Panc1 (cell line): ENCODE data around the gene GZF1.

Source experiments
- POLR2AphosphoS5 ChIP-seq: IDR thresholded peaks from 2 replicates; pipeline ENCODE4 v1.6.1; 2012; ENCODE audit warnings: mild to moderate bottlenecking, low read depth, low read length, moderate library complexity
- TCF7L2 ChIP-seq: IDR thresholded peaks from 2 replicates; pipeline ENCODE4 v1.6.1; 2011; ENCODE audit warnings: mild to moderate bottlenecking, low read depth, low read length, inconsistent platforms
- TF ChIP-seq, protein P1 (sequence below): fragments of 450-650 bp; IDR thresholded peaks from 2 replicates; pipeline ENCODE4 v1.5.1; 2017; ENCODE audit warnings: mild to moderate bottlenecking
- TF ChIP-seq, protein P2 (sequence below), 2 experiments: IDR thresholded peaks; 2 replicates each; pipeline ENCODE4 v1.6.1; 2011 to 2012; ENCODE audit warnings: low read depth in 2 of 2, control low read depth in 1 of 2, low read length in 1 of 2, mild to moderate bottlenecking in 1 of 2, moderate library complexity in 1 of 2; ENCODE audit not compliant: insufficient read depth in 1 of 2

DNA sequence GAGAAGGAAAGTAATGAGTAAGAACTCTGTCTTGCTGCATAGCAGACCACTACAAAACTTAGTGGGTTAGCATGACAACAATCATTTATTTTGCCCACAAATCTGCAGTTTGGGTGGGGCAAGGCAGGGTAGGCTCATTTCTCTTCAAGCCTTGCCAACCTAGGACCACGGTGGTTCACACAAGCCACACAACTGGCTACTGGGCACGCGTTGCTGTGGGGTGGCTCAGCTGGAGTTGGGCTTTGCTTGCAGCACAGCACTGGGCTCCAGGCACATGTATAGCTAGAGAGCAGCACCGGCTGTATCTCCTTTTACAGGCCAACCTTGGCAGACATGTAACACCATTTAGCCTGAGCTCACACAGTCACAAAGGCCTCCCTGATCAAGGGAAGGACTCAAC, 16.0 kb upstream of the GZF1 start:
- TF ChIP-seq, protein P1, sequence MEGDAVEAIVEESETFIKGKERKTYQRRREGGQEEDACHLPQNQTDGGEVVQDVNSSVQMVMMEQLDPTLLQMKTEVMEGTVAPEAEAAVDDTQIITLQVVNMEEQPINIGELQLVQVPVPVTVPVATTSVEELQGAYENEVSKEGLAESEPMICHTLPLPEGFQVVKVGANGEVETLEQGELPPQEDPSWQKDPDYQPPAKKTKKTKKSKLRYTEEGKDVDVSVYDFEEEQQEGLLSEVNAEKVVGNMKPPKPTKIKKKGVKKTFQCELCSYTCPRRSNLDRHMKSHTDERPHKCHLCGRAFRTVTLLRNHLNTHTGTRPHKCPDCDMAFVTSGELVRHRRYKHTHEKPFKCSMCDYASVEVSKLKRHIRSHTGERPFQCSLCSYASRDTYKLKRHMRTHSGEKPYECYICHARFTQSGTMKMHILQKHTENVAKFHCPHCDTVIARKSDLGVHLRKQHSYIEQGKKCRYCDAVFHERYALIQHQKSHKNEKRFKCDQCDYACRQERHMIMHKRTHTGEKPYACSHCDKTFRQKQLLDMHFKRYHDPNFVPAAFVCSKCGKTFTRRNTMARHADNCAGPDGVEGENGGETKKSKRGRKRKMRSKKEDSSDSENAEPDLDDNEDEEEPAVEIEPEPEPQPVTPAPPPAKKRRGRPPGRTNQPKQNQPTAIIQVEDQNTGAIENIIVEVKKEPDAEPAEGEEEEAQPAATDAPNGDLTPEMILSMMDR, result no peak
- TF ChIP-seq POLR2AphosphoS5 (no peak), TCF7L2 (no peak)
- TF ChIP-seq, protein P2, sequence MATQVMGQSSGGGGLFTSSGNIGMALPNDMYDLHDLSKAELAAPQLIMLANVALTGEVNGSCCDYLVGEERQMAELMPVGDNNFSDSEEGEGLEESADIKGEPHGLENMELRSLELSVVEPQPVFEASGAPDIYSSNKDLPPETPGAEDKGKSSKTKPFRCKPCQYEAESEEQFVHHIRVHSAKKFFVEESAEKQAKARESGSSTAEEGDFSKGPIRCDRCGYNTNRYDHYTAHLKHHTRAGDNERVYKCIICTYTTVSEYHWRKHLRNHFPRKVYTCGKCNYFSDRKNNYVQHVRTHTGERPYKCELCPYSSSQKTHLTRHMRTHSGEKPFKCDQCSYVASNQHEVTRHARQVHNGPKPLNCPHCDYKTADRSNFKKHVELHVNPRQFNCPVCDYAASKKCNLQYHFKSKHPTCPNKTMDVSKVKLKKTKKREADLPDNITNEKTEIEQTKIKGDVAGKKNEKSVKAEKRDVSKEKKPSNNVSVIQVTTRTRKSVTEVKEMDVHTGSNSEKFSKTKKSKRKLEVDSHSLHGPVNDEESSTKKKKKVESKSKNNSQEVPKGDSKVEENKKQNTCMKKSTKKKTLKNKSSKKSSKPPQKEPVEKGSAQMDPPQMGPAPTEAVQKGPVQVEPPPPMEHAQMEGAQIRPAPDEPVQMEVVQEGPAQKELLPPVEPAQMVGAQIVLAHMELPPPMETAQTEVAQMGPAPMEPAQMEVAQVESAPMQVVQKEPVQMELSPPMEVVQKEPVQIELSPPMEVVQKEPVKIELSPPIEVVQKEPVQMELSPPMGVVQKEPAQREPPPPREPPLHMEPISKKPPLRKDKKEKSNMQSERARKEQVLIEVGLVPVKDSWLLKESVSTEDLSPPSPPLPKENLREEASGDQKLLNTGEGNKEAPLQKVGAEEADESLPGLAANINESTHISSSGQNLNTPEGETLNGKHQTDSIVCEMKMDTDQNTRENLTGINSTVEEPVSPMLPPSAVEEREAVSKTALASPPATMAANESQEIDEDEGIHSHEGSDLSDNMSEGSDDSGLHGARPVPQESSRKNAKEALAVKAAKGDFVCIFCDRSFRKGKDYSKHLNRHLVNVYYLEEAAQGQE (IDR thresholded peaks at IDR 0.05; ENCODE audit: insufficient read depth in 1 of 2, low read depth in 2 of 2, low read length in 1 of 2), result no peak
